ENCODE results near the gene PPP2R5D. TPM values are rescaled to one million over a fixed set of nuclear protein-coding genes. Genes with fewer than 3 reads are reported as not detected.

PPP2R5D gene
- total and polyA plus RNA-seq, 7 donors, result 26.7 to 41.5 (median 35.5) TPM

- Histone ChIP-seq H3K9me3 (no peaks in the 10 kb centered on the region), H3K27ac (peak within 1 kb of the TSS; percentile 81 to 96 (median 89)), H3K27me3 (no peaks in the 10 kb centered on the region), H3K36me3 (peaks cover 32 to 55% (median 42%) of the 10 kb centered on the region in 4 donors), H3K4me1 (peaks cover 0 to 48% (median 35%) of the 10 kb centered on the region in 4 donors), H3K4me3 (peak within 1 kb of the TSS; percentile 55 to 97 (median 78))
- 1% methylated on average over 56 of the region's 56 CpGs for WGBS, 2 donors
- no peak for TF ChIP-seq EP300 (IDR thresholded peaks at IDR 0.05)
- no peak for TF ChIP-seq CTCF (IDR thresholded peaks at IDR 0.05)
- TF ChIP-seq POLR2AphosphoS5 (IDR thresholded peaks at IDR 0.05), result peak; percentile 43 to 73 (median 65)
- TF ChIP-seq POLR2A (IDR thresholded peaks at IDR 0.05), result peak in 1 of 2 donors; percentile 5
- intact Hi-C loops (cut with DNase I), result loop anchor here (2.0 kb wide), 1 partner anchor 31 kb away; the partner anchor contains the start of gene CUL7
- DNase-seq, result peak; percentile 86
Observed at GRCh38 chr6:43021270-43022047, 37.1 kb downstream of the PPP2R5D start, which contains the start of gene RRP36. RRP36 (plus strand) TSS chr6:43021623; CDS start chr6:43021655, 32 bp downstream.

- peaks cover 34 to 60% (median 53%) of the 10 kb centered on the region in 4 donors for H3K36me3 ChIP-seq
- no peaks in the 10 kb centered on the region for H3K9me3 ChIP-seq
- TF ChIP-seq POLR2A (IDR thresholded peaks at IDR 0.05) (no peak), CTCF (IDR thresholded peaks at IDR 0.05) (no peak), EP300 (IDR thresholded peaks at IDR 0.05) (no peak), POLR2AphosphoS5 (IDR thresholded peaks at IDR 0.05) (no peak)
- H3K27me3 ChIP-seq, result no peaks in the 10 kb centered on the region
- DNase-seq, result no peak
- H3K27ac ChIP-seq, result no peak overlapping the region
- intact Hi-C loops (cut with DNase I), result no loop called here
- peaks cover 0 to 34% (median 29%) of the 10 kb centered on the region in 4 donors for H3K4me1 ChIP-seq
- H3K4me3 ChIP-seq, result no peak overlapping the region
- WGBS, 2 donors, result 88 to 92% methylated on average over 2 of the region's 2 CpGs
Observed at GRCh38 chr6:43024436-43024835, 40.1 kb downstream of the PPP2R5D start.

GRCh38 chr6:43026365-43026764, 42.0 kb downstream of the PPP2R5D start:
- DNase-seq, result no peak
- no peak overlapping the region for H3K4me3 ChIP-seq
- H3K4me1 ChIP-seq, result peaks cover 0 to 26% (median 20%) of the 10 kb centered on the region in 4 donors
- WGBS, 2 donors, result 88 to 90% methylated on average over 5 of the region's 5 CpGs
- no peak overlapping the region for H3K27ac ChIP-seq
- intact Hi-C loops (cut with DNase I), result no loop called here
- TF ChIP-seq CTCF (IDR thresholded peaks at IDR 0.05) (no peak), EP300 (IDR thresholded peaks at IDR 0.05) (no peak), POLR2A (IDR thresholded peaks at IDR 0.05) (no peak), POLR2AphosphoS5 (IDR thresholded peaks at IDR 0.05) (no peak)
- no peaks in the 10 kb centered on the region for H3K9me3 ChIP-seq
- peaks cover 36 to 65% (median 55%) of the 10 kb centered on the region in 4 donors for H3K36me3 ChIP-seq
- H3K27me3 ChIP-seq, result no peaks in the 10 kb centered on the region

- H3K27me3 ChIP-seq, result no peaks in the 10 kb centered on the region
- intact Hi-C loops (cut with DNase I), result no loop called here
- no peak for TF ChIP-seq POLR2AphosphoS5 (IDR thresholded peaks at IDR 0.05)
- TF ChIP-seq POLR2A (IDR thresholded peaks at IDR 0.05), result no peak
- no peak for TF ChIP-seq CTCF (IDR thresholded peaks at IDR 0.05)
- TF ChIP-seq EP300 (IDR thresholded peaks at IDR 0.05), result no peak
- no peak overlapping the region for H3K27ac ChIP-seq
- H3K4me3 ChIP-seq, result no peak overlapping the region
- DNase-seq, result no peak
- peaks cover 0 to 6% (median under 1%) of the 10 kb centered on the region in 4 donors for H3K4me1 ChIP-seq
- H3K9me3 ChIP-seq, result no peaks in the 10 kb centered on the region
- H3K36me3 ChIP-seq, result peaks cover 36 to 92% (median 57%) of the 10 kb centered on the region in 4 donors
- WGBS, 2 donors, result 93 to 95% methylated on average over 9 of the region's 9 CpGs
Observed at GRCh38 chr6:43029120-43029519, 44.8 kb downstream of the PPP2R5D start.

Measured in sigmoid colon (tissue), 7 donors.